Measurements from ENCODE around the gene POLE4.
A peak's percentile ranks its signal among the peaks of the same experiment; 100 is the strongest.

Gene POLE4

DNA sequence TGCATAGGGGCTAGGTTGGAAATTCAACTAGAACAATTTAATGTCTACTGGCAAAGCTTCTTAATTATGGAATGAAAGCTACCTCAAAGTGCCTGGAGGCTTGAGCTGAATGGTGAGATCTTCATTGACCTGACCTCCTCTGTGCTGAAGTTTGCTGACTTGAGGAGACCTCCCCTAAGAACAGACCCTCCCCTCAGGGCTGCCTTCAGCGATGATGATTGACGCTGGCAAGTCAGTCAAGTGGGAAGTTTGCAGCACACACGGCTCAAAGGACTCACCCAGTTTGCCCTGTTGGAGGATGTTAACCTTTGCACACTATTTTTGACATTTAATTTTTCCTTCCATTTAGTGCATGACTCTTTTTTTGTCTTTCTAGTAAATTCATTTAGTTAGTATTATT lies 17.2 kb upstream of the POLE4 start:
- DNase-seq: no peak

DNA sequence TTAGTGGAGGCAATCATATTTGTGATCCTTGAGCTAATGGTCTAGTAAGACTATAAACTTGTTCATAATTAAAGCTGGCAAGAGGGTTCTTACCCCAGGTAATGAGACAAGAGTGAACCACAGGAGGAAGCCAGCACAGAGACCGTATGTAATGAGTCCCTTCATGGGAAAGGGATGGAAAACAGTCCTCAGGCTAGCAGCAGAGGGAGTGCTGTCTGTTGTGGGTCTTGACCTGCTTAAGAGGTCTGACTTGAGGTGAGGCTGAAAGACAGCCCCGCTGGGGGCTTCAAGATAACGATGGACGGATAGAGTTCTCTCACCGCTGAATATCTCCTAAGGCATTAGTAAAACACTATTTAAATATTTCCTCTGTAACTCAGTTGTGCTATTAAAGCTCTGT lies 16.2 kb upstream of the POLE4 start:
- no peak for DNase-seq

DNA sequence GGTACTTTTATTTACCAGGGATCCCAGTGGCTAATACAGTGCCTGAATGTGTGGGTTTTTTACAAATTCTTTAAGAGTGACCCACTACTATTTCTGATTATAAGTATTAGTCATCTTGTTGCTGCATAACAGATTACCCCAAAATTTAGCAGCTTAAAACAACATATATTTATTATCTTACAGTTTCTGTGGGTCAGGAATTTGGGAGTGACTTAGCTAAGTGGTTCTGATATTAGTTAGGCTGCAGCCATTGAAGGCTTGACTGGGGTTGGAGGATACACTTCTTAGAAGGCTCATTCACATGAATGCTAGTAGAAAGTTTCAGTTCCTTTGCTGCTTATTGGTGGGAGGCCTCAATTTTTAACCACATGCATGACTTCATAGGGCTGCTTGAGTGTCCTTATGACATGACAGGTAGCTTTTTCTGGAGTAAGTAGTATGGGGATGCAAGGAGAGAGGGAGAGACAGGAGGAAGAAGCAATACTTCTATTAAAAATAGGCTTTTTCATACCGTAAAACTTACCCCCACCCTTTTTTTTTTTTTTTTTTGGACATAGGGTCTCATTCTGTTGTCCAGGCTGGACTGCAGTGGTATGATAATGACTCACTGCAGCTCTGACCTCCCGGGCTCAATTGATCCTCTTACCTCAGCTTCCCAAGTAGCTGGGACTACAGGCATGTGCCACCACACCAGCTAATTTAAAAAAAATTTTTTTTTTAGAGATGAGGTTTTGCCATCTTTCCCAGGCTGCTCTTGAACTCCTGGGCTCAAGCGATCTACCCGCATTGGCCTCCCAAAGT lies 13.3 kb upstream of the POLE4 start:
- no peak for DNase-seq

DNA sequence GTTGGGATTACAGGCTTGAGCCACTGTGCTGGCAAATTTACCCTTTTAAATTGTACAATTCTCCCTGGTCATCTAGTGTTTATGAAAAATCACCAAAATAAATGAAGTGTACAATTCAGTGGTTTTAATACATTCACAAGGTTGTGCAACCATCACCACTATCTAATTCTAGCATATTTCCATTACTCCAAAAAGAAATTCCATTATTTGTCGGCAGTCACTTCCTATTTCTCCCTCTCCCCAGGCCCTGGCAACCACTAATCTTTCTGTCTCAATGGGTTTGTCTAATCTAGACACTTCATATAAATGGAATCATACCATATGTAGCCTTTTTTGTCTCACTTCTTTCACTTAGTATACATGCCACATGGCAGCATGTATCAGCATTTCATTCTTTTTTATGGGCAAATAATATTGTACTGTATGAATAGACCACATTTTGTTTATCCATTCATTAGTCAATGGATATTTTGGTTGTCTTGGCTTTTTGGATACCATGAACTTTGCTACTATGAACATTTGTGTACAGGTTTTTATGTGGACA lies 12.6 kb upstream of the POLE4 start:
- DNase-seq: no peak

GRCh38 chr2:74947703-74948102 lies 10.7 kb upstream of the POLE4 start:
- no peak for DNase-seq

- DNase-seq: no peak
Observed at GRCh38 chr2:74948779-74949178, 9.7 kb upstream of the POLE4 start.

- no peak for DNase-seq
Observed at GRCh38 chr2:74951211-74951754, 7.2 kb upstream of the POLE4 start.

- no peak for DNase-seq
Observed at GRCh38 chr2:74952575-74952974, 5.9 kb upstream of the POLE4 start.

DNA sequence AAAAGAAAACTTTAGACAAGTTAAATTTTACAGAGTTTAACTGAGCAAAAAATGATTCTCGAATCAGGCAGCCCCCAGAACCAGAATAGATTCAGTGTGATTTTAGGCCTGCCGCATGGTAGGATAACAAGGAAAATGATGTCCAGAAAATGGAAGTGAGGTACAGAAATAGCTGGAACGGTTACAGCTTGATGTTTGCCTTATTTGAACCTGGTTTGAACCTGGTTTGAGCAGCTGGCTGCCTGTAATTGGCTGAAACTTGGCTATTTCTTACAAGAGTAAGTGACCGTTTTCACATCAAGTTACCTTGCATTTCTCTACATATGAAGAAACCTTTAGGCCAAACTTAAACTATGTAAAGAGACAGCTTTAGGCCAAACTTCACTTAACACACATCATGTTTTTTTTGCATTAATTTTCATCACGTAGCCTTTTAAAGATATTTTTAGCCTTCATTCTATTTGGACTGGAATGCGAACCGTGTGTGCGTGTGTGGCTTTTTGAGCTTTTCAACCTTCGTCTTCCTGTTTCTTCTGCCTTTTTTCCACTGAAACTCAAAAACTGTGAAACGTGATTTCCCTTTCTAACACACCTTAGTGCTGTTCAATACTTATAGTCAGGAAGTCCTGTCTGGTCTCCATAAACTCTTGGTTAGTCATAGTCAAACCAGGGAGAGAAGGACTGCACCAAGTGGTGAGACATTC lies 4.5 kb upstream of the POLE4 start:
- DNase-seq: no peak

DNA sequence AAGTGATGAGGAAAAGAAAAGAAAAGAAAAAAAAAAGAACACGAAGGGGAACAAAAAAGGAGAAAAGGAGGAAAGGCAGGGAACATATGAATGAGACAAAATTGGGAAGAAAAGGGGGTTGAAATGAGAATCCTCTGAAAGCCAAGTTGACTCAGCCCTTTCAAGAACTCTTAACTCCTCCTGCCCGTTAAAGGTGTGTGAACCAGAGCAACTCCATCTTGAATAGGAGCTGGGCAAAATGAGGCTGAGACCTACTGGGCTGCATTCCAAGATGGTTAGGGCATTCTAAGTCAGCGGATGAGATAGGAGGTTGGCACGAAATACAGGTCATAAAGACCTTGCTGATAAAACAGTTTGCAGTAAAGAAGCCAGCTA lies 4.0 kb upstream of the POLE4 start:
- DNase-seq: no peak

- DNase-seq: no peak
Observed at GRCh38 chr2:74957886-74958273, 563 bp upstream of the POLE4 start.

DNA sequence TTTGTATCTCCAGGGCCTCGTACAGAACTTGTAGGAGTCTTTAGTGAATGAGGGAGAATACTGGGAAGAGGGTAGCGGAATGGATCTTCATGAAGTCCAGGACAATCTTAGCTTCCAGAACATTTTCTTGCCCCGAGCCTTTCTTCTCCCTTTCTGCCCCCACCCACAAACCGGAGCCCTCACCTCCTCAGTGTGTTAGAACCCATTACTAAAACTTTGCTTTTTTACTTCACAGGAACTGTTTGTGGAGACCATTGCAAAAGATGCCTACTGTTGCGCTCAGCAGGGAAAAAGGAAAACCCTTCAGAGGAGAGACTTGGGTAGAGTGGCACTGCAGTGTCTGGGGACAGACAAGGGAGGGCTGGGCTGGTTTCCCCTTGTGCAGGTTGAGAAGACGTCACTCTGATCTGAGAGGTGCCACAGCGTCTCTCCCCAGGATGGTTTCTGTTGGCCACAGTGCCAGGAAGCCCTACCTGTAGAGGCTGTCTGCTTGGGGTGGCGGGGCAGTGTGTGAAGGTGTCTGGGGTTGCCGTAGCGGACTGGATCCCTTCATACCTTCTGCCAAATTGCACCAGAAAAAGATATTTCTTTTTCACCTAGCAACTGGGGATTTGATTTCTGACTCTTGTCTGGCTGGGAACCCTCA lies 786 bp downstream of the POLE4 start:
- DNase-seq: no peak

DNA sequence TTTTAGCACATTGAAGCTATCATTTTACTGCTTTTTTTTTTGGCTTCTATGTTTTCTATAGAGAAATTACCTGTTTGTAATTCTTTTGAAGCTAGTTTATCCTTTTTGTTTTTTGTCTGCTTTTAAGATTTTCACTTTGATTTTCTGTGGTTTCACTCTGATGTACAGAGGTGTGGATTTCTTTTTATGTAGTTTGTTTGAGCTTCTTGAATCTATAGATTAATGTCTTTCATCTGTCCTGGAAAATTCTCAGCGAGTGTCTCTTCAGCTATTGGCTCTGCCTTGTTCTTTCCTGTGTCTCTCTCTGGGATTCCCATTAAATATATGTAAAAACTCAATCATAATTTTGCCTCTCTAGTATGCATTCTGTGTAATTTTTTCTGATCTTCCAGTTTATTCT lies 8.4 kb downstream of the POLE4 start:
- DNase-seq: no peak

GRCh38 chr2:74975016-74975415 lies 16.6 kb downstream of the POLE4 start:
- no peak for DNase-seq

- no peak for DNase-seq
Observed at GRCh38 chr2:74979844-74980243, 21.4 kb downstream of the POLE4 start.

DNA sequence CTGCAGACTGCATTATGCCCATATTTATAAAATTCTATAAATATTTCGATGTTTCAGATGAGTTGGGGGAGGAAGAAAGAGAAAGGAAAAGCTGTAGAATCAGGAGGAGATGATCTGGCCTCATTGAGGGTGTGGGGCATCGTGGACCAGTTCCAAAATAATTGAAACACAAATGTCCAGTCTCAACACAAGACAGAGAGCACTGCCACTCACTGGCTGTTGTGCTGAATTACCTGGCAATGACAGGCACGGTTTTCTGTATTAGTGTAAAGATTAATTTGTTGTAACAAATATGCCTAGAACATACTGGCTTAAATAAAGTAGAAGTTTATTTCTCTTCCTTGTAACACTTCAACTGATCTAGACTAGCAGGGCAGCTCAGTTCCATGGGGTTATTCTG lies 24.1 kb downstream of the POLE4 start:
- DNase-seq: peak; percentile 3

DNA sequence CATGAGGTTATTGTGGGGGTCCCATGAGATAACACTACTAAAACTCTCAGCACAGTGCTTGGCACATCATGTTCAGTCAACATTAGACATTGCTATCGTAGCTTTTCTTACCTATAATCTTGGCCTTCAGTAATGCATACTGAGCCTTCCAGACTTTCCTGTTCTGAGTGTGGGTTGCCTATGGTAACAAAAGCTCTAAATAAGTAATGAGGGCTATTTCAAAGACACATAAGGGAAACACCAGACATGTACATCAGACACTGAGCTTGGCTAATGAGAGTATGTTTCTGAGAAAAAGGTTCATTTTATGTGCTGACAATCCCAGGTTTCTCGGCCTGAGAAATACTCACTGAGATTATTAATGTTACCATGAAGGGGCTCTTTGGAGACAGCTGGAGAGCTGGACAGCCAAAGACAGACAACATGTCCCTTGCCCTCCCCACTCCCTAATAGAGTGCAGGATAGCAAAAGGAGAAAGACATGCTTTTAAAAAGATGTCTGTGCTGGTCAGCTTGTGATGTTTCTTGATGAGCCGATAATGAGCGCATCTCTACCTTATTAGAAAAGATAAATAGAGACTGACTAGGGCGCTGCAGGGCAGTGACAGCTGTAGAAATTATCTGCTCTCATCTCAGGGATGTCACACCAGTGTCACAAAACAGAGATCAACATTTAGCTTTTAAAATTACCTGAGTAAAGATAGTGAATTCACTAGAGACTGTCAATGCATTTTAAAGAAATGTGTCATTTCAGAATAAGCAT lies 25.4 kb downstream of the POLE4 start:
- DNase-seq: no peak

DNA sequence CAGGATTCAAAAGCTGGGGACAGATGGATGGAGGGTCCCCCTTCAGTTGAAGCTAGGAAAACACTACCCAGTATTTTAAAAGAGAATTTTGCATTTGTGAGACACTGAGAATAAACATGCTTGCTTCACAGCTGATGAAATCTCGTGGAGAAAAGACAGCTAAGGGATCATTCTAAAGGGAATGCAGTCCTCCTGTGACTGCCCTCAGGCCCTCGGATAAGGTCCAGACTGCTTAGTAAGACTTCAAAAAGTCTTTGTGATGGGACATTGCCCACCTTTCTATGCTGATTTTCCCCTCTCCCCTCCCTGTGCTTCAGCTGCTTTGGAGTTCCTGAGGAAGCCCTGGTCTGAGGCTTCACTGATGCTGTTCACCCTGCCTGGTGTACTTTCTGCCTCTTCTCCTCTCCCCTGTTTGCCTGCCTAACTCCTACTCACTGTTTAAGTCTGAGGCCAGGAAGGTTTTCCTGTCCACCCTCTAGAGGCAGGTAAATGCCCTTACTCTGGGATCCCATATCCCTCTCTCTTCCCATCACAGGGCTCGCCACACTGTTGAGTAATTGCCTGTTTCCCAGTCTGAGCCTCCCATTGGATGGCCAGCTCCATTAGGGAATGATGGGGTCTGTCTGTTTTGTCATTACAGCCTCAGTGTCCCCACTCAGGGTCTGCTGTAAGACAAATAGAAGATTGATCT lies 26.6 kb downstream of the POLE4 start:
- DNase-seq: no peak

DNA sequence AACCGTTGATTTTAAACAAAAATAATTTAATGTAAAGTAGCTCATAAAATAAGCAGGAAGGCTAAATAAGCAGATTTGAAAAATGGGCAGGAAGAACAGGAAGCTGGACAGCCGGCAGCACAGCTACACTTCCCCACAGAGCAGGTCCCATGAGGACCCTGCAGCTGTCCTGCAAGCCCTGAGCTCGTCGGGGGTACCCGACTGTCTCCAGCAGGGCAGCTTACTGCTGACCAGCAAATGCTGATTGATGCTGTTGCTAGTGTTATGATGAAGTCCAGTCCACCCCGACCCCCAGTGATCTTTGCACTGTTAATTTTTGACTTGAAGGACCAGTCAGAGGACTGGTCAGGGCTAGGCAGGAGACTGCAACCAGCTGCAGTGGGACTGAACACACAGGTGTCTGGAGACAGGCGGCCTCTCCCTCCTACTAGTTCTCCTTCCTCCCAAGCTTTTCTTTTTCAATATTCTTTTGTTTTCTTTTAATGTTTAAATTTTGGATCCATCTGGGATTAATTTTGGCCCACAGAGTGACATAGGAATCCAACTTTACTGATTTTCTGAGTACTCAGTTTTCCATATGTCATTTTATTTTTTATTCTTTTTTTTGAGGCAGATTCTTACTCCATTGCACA lies 27.7 kb downstream of the POLE4 start:
- DNase-seq: no peak

DNA sequence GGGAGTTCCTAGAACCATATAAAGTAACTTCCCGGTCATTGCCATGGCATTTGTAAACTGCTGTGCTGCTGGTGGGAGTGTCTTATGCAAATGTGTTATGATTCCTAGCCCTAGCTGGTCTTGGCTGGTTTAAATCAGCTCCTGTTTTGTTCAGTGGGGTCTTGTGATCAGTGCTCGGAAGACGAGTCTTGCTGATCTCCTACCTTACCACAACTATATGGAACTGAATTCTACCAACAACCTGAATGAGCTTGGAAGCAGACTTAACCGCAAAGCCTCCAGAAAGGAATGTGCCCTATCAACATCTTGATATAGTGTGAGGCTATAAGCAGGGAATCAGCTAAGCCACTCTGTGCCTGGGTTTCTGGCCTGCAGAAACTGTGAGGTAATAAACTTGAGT lies 33.5 kb downstream of the POLE4 start:
- no peak for DNase-seq

GRCh38 chr2:74999468-74999867 lies 41.0 kb downstream of the POLE4 start:
- no peak for DNase-seq

DNA sequence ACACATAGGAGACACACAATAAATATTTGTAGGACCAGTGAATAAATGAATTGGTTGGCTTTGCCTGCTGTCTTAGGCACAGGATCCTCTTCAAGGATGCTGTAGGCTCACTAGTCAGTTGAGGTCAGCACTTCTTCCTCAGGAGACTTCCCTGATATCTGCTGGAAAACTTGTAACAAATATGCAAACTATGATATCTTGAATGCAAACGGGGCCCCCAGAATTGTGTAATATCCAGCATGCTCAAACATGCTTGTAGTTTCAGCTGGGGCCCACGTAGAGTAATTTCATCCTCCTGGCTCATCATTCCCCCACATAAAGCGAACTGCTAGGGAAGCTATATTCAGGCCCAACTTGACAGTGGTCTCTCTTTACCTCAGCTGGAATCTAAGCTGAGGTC lies 43.6 kb downstream of the POLE4 start:
- DNase-seq: no peak
